MM.1S (cell line): ENCODE measurements around the gene APOBEC4.

Experiments used
- CTCF ChIP-seq: fragments of 300-600 bp; sonication (generic); IDR thresholded peaks from 2 replicates; pipeline ENCODE4 v1.5.1; 2016; ENCODE audit warnings: antibody characterized with exemption, low read length, mixed read lengths
- EZH2 ChIP-seq: fragments of 300-600 bp; sonication (generic); optimal IDR thresholded peaks from 2 replicates; pipeline ENCODE3; 2017; ENCODE audit warnings: low read depth, mild to moderate bottlenecking, antibody characterized with exemption, low read length, mixed read lengths
- EZH2phosphoT487 ChIP-seq: fragments of 300-600 bp; sonication (generic); IDR thresholded peaks from 2 replicates; pipeline ENCODE4 v1.6.1; 2018; ENCODE audit warnings: antibody characterized with exemption, low read length

- TF ChIP-seq EZH2phosphoT487 = no peak
- TF ChIP-seq CTCF = no peak
- no peak for TF ChIP-seq EZH2
Measured at GRCh38 chr1:183632964-183633363, 20.2 kb downstream of the APOBEC4 start.
